HL-60 (cell line): ENCODE data around the gene GPLD1.

Source experiments
- CTCF ChIP-seq: IDR thresholded peaks from one replicate; pipeline ENCODE4 v1.5.1; 2011; ENCODE audit warnings: low read length, control low read depth, inconsistent platforms; ENCODE audit not compliant: insufficient read depth
- GABPA ChIP-seq: IDR thresholded peaks from 2 replicates; pipeline ENCODE4 v1.6.1; 2012; ENCODE audit warnings: low read depth
- POLR2AphosphoS5 ChIP-seq: IDR thresholded peaks from 2 replicates; pipeline ENCODE4 v1.6.1; 2012; ENCODE audit warnings: low read depth
- REST ChIP-seq: IDR thresholded peaks from 2 replicates; pipeline ENCODE4 v1.6.1; 2012; ENCODE audit warnings: low read depth; ENCODE audit not compliant: insufficient replicate concordance

GRCh38 chr6:24513602-24514001 is 24.2 kb upstream of the GPLD1 start:
- TF ChIP-seq CTCF (no peak), POLR2AphosphoS5 (no peak), GABPA (no peak), REST (no peak)
